Thoracic aorta (tissue), 2 donors: ENCODE results near the gene RAPSN. TPM values are rescaled to one million over a fixed set of nuclear protein-coding genes. Genes with fewer than 3 reads are reported as not detected.
A peak's percentile ranks its signal among the peaks of the same experiment; 100 is the strongest.

ENCODE experiments used
- ATAC-seq: fragments of 150-250 bp; one replicate; pipeline ENCODE4 v1.8.0; 2017; ENCODE audit warnings: low read depth; ENCODE audit not compliant: insufficient number of reproducible peaks, low FRiP score
- DNase-seq: peaks from one replicate; pipeline ENCODE4 v3.0.0-alpha.2; 2020; ENCODE audit warnings: low spot score
- H3K27ac ChIP-seq, 2 donors: fragments of 200-600 bp; sonication (generic); 1 replicate in 1 of 2; 2 replicates in 1 of 2; pipeline ENCODE4 v1.5.1; 2016; ENCODE audit warnings: mild to moderate bottlenecking in 2 of 2, moderate library complexity in 2 of 2
- H3K27me3 ChIP-seq: fragments of 200-600 bp; sonication (generic); replicated peaks from 2 replicates; pipeline ENCODE4 v1.6.0; 2016; ENCODE audit warnings: mild to moderate bottlenecking; ENCODE audit not compliant: insufficient read depth
- H3K36me3 ChIP-seq: fragments of 200-600 bp; sonication (generic); one replicate; pipeline ENCODE4 v1.5.1; 2016
- H3K4me1 ChIP-seq, 2 donors: fragments of 200-600 bp; sonication (generic); 1 replicate in 1 of 2; 2 replicates in 1 of 2; pipeline versions ENCODE4 v1.5.1 to v1.6.0; 2016; ENCODE audit warnings: low read depth in 2 of 2, mild to moderate bottlenecking in 1 of 2; ENCODE audit not compliant: control insufficient read depth in 1 of 2
- H3K4me3 ChIP-seq: fragments of 200-600 bp; sonication (generic); 2 replicates; pipeline ENCODE4 v1.5.1; 2016; ENCODE audit warnings: mild to moderate bottlenecking
- H3K9me3 ChIP-seq: fragments of 200-600 bp; sonication (generic); 2 replicates; pipeline ENCODE4 v1.5.1; 2016
- total RNA-seq, 2 donors: library from RNA; depleted of rRNA; stranded (reverse); fragments of >200 nt; gene quantifications; one replicate each; pipeline versions ENCODE4 v1.1.0 to v1.2.3, GENCODE V29; 2016
- TF ChIP-seq, protein P1 (sequence below): fragments of 200-600 bp; sonication (generic); IDR thresholded peaks from one replicate; pipeline ENCODE4 v1.5.1; 2019; ENCODE audit warnings: antibody characterized with exemption

The RAPSN gene
- total RNA-seq, 2 donors from 2014 or later = 0.41 TPM; not detected in 1

DNA sequence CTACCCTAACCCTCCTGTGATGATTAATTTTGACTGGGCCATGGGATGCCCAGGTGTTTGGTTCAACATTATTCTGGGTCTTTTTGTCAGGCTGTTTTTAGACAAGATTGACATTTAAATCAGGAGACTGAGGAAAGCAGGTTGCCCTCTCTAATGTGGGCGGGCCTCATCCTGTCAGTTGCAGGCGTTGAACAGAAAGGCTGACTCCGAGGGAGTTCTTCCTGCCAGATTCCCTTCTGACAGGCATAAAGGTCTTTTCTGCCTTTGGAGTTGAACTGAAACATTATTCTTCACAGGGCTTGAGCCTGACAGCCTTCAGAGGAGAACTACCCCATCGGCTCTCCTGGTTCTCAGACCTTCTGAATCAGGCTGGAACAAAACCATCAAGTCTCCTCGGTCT is 18.4 kb downstream of the RAPSN start:
- Histone ChIP-seq H3K36me3 (no peaks in the 10 kb centered on the region), H3K9me3 (no peaks in the 10 kb centered on the region), H3K4me3 (no peak overlapping the region), H3K27me3 (no peaks in the 10 kb centered on the region), H3K4me1 (peaks cover under 1 to 12% of the 10 kb centered on the region in 2 donors), H3K27ac (no peak overlapping the region)
- DNase-seq (no peak), ATAC-seq (no peak)
- TF ChIP-seq, protein P1, sequence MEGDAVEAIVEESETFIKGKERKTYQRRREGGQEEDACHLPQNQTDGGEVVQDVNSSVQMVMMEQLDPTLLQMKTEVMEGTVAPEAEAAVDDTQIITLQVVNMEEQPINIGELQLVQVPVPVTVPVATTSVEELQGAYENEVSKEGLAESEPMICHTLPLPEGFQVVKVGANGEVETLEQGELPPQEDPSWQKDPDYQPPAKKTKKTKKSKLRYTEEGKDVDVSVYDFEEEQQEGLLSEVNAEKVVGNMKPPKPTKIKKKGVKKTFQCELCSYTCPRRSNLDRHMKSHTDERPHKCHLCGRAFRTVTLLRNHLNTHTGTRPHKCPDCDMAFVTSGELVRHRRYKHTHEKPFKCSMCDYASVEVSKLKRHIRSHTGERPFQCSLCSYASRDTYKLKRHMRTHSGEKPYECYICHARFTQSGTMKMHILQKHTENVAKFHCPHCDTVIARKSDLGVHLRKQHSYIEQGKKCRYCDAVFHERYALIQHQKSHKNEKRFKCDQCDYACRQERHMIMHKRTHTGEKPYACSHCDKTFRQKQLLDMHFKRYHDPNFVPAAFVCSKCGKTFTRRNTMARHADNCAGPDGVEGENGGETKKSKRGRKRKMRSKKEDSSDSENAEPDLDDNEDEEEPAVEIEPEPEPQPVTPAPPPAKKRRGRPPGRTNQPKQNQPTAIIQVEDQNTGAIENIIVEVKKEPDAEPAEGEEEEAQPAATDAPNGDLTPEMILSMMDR = no peak

DNA sequence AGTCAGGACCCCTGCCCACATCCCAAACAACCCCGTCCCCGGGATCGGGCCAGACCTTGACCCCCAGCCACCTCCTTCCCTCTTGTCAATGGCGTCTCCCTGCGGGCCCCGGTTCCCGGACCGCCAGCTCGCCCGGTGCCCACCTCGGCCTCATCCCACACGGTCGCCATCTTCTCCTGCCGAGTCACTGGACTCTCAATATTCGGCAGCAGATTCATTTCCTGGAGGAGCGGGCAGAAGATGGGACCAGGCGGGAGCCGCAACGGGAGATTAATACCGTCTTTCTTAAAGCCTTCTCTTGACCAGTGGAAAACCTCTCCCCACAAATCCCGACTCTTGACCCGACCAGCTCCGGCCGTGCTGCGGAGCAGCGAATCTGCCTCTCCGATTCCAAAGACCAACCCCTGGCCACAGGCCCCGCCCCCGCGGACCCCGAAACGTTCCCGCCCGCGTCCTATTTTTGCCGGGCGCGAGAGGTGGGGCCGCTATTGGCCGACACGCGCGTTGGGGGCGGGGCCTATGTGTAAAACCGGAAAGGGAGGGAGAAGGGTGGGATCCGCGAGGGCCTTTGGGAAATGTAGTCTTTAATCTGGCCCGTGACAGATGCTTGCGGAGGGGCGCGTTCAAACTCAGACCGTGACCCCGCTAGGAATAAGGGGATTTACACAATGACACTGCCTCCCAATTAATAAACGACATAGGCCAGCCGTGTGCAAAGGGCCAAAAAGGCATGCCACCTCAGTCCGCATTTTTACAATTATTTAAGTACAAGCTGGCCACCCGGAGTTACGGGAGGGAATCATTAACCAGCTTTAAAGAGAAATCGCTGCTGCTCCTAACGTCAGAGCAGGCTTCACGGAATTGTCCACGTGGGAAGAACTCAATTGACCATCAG is 22.6 kb downstream of the RAPSN start, which contains the start of gene PSMC3:
Gene PSMC3 (minus strand): TSS at position 378 of the 895 bp plus-strand sequence. CDS start 160 bp downstream, at position 218.
- Histone ChIP-seq H3K9me3 (no peaks in the 10 kb centered on the region), H3K36me3 (peaks cover 18% of the 10 kb centered on the region), H3K27ac (peak within 1 kb of the TSS; percentile 90 to 92), H3K27me3 (no peaks in the 10 kb centered on the region), H3K4me1 (peaks cover 7 to 13% of the 10 kb centered on the region in 2 donors), H3K4me3 (peak within 1 kb of the TSS; percentile 91)
- DNase-seq (peak; percentile 96), ATAC-seq (peak; percentile 99)
- TF ChIP-seq, protein P1 = no peak

DNA sequence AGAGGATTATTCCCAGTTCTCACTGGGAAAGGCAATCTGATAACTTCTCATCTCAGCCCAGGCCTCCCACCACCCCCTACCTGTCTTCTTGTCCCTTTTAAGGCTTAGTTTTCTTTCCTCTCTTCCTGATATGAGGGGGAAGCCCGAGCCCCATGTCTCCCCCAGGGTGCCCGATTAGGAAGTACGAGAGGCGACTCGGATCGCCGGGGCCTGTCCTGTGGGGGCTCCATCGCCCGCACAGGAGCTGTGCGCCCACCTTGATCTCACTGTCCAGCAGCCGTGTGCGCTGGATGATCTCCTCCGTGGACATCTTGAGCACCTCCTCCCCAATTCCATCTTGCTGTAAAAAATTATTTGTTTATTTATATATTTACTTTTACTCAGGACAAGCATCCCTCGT is 23.3 kb downstream of the RAPSN start:
- no peak for ATAC-seq
- H3K4me3 ChIP-seq = peak overlapping the region; percentile 91
- H3K27me3 ChIP-seq = no peaks in the 10 kb centered on the region
- DNase-seq = no peak
- H3K27ac ChIP-seq = peak overlapping the region; percentile 90 to 92
- TF ChIP-seq, protein P1 = no peak
- H3K4me1 ChIP-seq = peaks cover 7 to 13% of the 10 kb centered on the region in 2 donors
- H3K9me3 ChIP-seq = no peaks in the 10 kb centered on the region
- peaks cover 21% of the 10 kb centered on the region for H3K36me3 ChIP-seq

DNA sequence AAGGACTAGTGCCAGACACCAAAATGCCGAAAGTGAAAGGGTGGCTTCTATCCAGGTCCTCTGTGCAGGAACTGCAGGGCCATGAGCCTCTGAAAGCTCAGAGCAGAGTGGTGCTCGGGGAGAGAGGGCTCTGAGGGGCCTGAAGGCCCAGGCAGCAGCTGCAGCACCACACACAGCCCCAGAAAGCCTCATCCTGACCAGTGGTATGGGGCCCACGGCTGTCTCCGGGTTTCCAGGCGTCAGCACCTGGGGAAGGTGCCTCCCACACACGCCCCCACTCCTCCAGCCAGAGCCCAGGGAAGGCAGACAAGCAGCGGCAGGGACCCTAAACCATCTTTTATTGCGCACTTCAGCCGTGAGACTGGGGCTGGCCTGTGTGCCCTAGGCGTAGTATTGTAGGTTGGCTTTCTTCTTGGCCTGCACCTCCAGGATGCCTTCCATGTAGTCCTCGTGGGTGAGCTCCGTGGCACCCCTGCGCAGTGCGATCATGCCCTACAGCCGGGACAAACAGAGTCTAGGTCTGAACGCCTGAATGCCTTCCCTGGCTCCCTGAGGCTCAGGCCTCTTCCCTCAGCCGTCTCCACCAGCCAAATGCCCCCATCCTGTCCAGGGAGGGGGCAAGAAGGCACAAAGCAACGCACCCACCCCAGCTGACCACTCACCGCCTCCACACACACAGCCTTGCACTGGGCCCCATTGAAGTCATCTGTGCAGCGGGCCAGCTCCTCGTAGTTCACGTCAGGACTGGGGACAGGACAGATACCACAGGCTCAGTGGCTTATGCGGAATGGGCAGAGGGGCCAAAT is 30.3 kb downstream of the RAPSN start:
- H3K27me3 ChIP-seq = no peaks in the 10 kb centered on the region
- H3K9me3 ChIP-seq = no peaks in the 10 kb centered on the region
- DNase-seq = no peak
- H3K4me3 ChIP-seq = no peak overlapping the region
- TF ChIP-seq, protein P1 = no peak
- no peak for ATAC-seq
- no peak overlapping the region for H3K27ac ChIP-seq
- peaks cover 63% of the 10 kb centered on the region for H3K36me3 ChIP-seq
- peaks cover 18 to 34% of the 10 kb centered on the region in 2 donors for H3K4me1 ChIP-seq

DNA sequence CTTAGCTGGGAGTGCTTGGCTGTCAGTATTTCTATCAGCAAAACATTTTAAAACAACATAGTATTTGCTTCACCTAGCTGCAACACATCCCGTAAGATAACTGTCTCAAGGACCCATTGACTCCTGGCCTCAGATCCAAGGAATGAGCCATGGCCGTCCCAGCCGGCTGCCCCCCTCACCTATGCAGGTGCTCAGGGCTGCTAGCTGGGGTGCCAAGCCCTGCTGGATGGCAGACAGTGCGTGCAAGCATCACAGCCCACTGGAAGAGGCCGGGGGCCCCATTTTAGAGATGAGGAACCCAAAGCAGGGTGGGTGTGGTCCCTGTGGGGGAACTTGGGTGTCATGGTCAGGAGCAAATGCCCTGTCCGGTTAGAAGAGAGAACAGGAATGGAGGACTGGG is 31.2 kb downstream of the RAPSN start:
- peak overlapping the region in 1 of 2 donors; percentile 47 for H3K27ac ChIP-seq
- TF ChIP-seq, protein P1 = no peak
- H3K27me3 ChIP-seq = no peaks in the 10 kb centered on the region
- no peaks in the 10 kb centered on the region for H3K9me3 ChIP-seq
- peaks cover 18 to 39% of the 10 kb centered on the region in 2 donors for H3K4me1 ChIP-seq
- DNase-seq (no peak), ATAC-seq (no peak)
- H3K4me3 ChIP-seq = no peak overlapping the region
- peaks cover 62% of the 10 kb centered on the region for H3K36me3 ChIP-seq
